Measurements from ENCODE around the gene DBP.

DBP gene

DNA sequence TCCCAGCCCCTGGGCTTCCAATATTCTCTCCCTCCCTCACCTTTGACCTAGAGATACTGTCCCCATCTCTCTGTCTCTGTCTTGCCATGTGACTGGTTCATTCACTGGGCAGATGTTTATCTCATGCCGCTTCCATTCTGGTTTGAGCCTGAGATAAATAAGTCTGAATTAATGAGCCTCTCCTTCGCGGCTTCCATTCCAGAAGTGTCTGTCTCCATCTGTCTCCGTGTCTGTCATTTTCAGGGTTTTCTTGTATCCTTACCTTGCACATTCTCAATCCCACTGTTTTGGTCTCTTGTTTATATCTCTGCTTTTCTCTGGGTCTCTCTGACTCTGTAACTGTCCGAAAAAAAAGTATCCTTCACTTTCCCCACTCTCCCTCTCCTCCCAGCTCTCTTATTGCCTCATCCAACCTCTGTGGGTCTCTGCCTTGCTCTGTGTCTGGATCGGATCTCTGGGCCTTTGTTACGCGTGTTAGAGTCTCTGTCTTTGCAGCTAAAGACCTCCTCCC is 13.6 kb downstream of the DBP start:
- Histone ChIP-seq H3K36me3 (peaks cover 0 to 38% (median 7%) of the 10 kb centered on the region in 3 donors), H3K4me1 (peaks cover 0 to 42% (median 29%) of the 10 kb centered on the region in 4 donors), H3K27ac (peak overlapping the region; percentile 80 to 81), H3K9me3 (no peaks in the 10 kb centered on the region), H3K4me3 (peak overlapping the region; percentile 56 to 64), H3K27me3 (no peaks in the 10 kb centered on the region)
- no peak for DNase-seq
- TF ChIP-seq, protein P1, sequence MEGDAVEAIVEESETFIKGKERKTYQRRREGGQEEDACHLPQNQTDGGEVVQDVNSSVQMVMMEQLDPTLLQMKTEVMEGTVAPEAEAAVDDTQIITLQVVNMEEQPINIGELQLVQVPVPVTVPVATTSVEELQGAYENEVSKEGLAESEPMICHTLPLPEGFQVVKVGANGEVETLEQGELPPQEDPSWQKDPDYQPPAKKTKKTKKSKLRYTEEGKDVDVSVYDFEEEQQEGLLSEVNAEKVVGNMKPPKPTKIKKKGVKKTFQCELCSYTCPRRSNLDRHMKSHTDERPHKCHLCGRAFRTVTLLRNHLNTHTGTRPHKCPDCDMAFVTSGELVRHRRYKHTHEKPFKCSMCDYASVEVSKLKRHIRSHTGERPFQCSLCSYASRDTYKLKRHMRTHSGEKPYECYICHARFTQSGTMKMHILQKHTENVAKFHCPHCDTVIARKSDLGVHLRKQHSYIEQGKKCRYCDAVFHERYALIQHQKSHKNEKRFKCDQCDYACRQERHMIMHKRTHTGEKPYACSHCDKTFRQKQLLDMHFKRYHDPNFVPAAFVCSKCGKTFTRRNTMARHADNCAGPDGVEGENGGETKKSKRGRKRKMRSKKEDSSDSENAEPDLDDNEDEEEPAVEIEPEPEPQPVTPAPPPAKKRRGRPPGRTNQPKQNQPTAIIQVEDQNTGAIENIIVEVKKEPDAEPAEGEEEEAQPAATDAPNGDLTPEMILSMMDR (IDR thresholded peaks at IDR 0.05), result no peak
- intact Hi-C loops (cut with DNase I; ENCODE audit: low total_unique reads), result no loop called here

DNA sequence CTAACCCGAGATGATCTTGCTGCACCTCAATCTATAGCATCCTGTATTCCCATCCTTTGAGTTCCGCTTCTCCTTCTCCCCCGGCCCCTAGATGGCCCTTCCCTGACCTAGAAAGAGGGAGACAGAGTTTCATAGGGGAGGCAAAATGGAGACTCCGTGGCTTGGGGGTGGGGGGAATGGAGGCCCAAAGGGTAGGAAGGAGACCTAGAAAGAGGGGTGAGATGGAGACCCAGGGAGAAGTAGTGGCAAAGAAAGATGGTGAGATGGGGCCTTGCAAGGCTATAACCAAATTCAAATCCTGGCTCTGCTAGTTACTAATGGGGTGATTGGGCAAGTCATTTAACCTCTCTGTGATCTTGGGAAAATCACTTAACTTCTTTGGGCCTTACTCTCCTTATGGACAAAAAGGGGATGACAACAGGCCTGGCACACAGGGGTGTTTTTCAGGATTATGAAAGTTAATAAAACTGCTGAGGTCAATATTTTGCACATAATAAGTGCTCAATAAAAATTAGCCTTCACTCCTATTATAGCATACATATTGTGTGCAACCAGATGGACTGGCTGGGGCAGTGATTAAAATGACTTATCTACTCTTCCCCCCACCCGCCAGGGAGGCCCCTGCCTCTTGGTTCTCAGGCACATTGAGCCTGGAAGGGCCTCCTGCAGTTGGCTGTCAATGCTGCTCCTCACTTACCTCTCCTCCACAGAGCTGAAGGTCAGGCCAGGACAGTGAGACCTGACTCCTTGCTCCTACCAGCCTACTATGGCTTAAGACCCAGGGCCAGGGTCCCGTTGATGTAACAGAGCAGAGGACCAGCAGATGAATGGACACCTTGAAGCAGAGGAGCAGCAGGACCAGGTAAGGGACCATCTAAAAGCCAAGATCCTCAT is 17.2 kb downstream of the DBP start:
- no peak for DNase-seq
- Histone ChIP-seq H3K4me3 (peak overlapping the region; percentile 72 to 81), H3K27ac (peak overlapping the region; percentile 86 to 91), H3K4me1 (peaks cover 0 to 64% (median 39%) of the 10 kb centered on the region in 4 donors), H3K9me3 (no peaks in the 10 kb centered on the region), H3K36me3 (peaks cover 24 to 33% (median 26%) of the 10 kb centered on the region in 3 donors), H3K27me3 (no peaks in the 10 kb centered on the region)
- TF ChIP-seq, protein P1 (IDR thresholded peaks at IDR 0.05), result no peak
- intact Hi-C loops (cut with DNase I; ENCODE audit: low total_unique reads), result no loop called here

DNA sequence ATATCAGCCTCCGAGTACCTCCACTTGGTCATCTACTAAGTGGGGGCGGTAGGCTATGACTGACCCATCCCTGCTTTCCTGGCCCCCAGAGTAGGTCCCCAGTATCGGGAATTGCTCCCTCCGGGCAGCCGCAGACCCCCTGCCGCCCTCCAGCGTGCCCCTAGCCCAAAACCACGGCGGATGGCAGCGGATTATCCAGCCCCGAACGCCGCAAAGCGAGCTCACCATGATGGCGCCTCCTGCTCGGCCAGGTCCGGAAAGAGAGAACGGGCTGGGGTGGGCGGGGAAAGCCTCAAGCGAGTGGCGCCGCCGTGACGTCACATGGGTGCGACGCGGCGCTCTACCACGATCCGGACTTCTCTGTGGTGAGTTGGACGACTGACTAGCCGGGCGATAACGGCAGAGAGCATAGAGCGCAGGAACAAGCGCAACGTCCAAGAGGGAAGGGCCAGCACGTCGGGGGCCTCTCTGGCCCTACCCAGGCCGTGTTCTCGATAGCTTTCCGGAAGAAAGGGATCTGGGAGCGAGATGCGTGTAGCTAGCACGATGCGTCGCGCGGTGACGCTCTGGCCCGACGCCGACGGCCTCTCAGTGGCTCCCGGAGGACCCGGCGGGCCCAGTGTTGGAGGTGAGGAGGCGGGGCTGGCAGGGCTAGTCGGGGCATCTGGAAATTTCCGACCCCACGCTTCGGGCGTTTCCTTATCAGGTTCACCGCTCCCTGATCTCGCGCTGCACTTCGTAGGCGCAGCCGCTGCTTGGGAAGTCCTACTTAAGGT is 18.1 kb downstream of the DBP start, which contains the start of the genes RPL18 and SPHK2:
Gene RPL18, minus strand, starts transcription at position 263 of the 776 bp plus-strand sequence. Its CDS starts 35 bp downstream, at position 228.
Gene SPHK2, plus strand, starts transcription at position 591 of the 776 bp plus-strand sequence. CDS start 1,009 bp downstream, outside the sequence.
- Histone ChIP-seq H3K27me3 (no peaks in the 10 kb centered on the region), H3K36me3 (peaks cover 24 to 40% (median 31%) of the 10 kb centered on the region in 3 donors), H3K4me1 (peaks cover 0 to 63% (median 33%) of the 10 kb centered on the region in 4 donors), H3K4me3 (peak within 1 kb of the TSS; percentile 72 to 81), H3K9me3 (no peaks in the 10 kb centered on the region), H3K27ac (peak within 1 kb of the TSS; percentile 86 to 91)
- intact Hi-C loops (cut with DNase I; ENCODE audit: low total_unique reads), result no loop called here
- TF ChIP-seq, protein P1 (IDR thresholded peaks at IDR 0.05), result peak in 1 of 2 experiments; percentile 7
- DNase-seq, result peak; percentile 98 to 99

DNA sequence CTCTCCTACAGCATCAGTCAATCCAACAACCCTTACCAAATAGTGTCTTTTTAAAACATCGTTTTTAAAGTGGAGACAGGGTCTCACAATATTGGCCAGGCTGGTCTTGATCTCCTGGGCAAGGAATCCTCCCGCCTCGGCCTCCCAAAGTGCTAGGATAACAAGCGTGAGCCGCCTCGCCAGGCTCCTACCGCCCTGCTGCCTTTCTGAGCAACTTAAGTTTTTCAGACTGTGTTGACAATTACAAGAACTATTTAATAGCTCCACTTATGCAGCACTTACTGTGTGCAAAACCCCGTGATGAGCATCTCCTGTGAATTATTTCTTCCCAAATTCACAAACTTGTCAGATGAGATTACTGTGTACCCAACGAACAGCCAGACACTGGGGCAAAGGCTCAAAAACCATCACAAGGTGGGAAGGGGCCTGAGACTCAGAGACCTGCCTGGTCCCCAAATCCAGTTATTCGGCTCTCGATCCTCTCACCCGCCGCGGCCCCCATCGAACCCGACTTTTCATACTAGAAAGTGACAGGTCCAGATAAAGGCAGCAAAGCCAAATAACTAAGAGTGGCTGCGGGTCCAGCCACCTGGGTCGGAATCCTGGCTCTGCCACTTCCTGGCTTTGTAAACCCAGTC is 18.8 kb downstream of the DBP start:
- Histone ChIP-seq H3K9me3 (no peaks in the 10 kb centered on the region), H3K36me3 (peaks cover 24 to 40% (median 31%) of the 10 kb centered on the region in 3 donors), H3K4me1 (peaks cover 0 to 64% (median 28%) of the 10 kb centered on the region in 4 donors), H3K27ac (peak overlapping the region; percentile 86 to 91), H3K27me3 (no peaks in the 10 kb centered on the region), H3K4me3 (peak overlapping the region; percentile 72 to 81)
- TF ChIP-seq, protein P1 (IDR thresholded peaks at IDR 0.05), result no peak
- peak in 1 of 2 donors; percentile 67 for DNase-seq
- intact Hi-C loops (cut with DNase I; ENCODE audit: low total_unique reads), result no loop called here

All from tibial artery (tissue), 4 donors.